Cardiac fibroblast (primary cell): ENCODE measurements around the gene APOBR.

ENCODE experiments used
- DNase-seq, 2 donors: peaks; one replicate each; pipeline versions ENCODE4 v3.0.0 to v3.0.0-alpha.2; 2010; ENCODE audit warnings: low read depth in 2 of 2
- H3K4me3 ChIP-seq, 2 donors: replicated peaks in 1 of 2; 1 replicate in 1 of 2; 2 replicates in 1 of 2; pipeline ENCODE4 v1.5.1; 2011; ENCODE audit warnings: low read depth in 2 of 2, low read length in 2 of 2, mild to moderate bottlenecking in 2 of 2, moderate library complexity in 1 of 2
- CTCF ChIP-seq: IDR thresholded peaks from one replicate; pipeline ENCODE4 v1.5.1; 2011; ENCODE audit warnings: low read depth, mild to moderate bottlenecking, low read length, inconsistent platforms

Gene APOBR

GRCh38 chr16:28511801-28512789 is 17.7 kb downstream of the APOBR start:
- no peak for TF ChIP-seq CTCF
- no peak overlapping the region for H3K4me3 ChIP-seq
- no peak for DNase-seq

- TF ChIP-seq CTCF, result no peak
- no peak overlapping the region for H3K4me3 ChIP-seq
- no peak for DNase-seq
Measured at GRCh38 chr16:28513484-28514181, 19.2 kb downstream of the APOBR start.

GRCh38 chr16:28514246-28514645 is 19.8 kb downstream of the APOBR start:
- DNase-seq, result no peak
- no peak overlapping the region for H3K4me3 ChIP-seq
- no peak for TF ChIP-seq CTCF

GRCh38 chr16:28520672-28521071 is 26.2 kb downstream of the APOBR start:
- DNase-seq, result no peak
- H3K4me3 ChIP-seq, result no peak overlapping the region
- TF ChIP-seq CTCF, result no peak

GRCh38 chr16:28521436-28521835 is 27.0 kb downstream of the APOBR start:
- no peak for TF ChIP-seq CTCF
- no peak for DNase-seq
- H3K4me3 ChIP-seq, result no peak overlapping the region

- no peak for DNase-seq
- TF ChIP-seq CTCF, result no peak
- no peak overlapping the region for H3K4me3 ChIP-seq
Measured at GRCh38 chr16:28522792-28523191, 28.3 kb downstream of the APOBR start.
